ENCODE measurements around the gene ZBTB32.

DNA sequence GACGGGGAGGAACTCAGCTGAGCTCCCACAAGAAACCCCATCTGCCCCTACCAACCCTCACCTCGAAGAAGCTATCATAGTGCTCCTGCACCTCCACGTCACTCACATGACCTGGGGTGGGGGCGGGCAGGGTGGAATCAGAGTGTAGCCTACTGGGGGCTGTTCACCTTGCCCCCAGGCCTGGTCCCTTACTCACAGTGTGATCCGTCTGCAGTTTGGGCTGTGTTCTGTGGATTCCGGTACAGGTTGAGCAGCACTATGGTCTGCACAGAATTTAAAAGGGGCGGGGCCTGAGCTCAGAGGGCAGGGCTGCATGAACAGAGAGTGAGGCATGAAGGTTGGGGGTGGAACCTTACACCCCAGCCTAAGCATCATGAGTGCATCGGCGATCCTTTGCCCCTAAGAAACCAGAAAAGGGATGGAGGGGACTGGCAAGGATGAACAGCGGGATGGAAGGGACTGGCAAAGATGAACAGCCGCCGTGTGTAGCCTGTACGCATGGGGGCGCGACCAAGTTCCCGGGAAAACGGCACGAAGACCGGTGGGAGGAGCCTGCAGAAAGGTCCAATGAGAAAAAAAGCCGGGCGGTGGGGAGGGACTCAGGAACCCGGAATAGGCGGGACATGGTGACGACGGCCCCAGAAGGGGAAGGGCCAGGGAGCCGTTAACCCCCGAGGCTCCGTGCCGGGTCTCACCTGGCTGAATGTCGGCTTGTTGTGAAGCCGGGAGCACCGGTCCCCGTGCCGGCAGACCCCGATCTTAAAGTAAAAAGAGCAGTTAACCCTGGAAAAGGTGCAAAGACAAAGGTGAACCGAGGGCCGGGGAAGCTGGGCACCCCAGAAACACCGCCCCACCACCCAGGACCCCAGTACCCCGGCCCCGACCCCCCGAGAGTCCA lies 40.3 kb downstream of the ZBTB32 start:
- TF ChIP-seq EZH2 (IDR thresholded peaks at IDR 0.05; ENCODE audit: low read depth, unreplicated experiment) (no peak), NANOG (IDR thresholded peaks at IDR 0.05; ENCODE audit: borderline replicate concordance) (no peak), EZH2phosphoT487 (IDR thresholded peaks at IDR 0.05; ENCODE audit: unreplicated experiment) (no peak), CTCF (conservative IDR thresholded peaks at IDR 0.05; ENCODE audit: low read depth in 2 of 2) (peak; percentile 43), REST (IDR thresholded peaks at IDR 0.05; ENCODE audit: unreplicated experiment) (no peak), CREB1 (CRISPR knock-in tag; IDR thresholded peaks at IDR 0.05; ENCODE audit: low read depth) (peak; percentile 73), POLR2AphosphoS5 (IDR thresholded peaks at IDR 0.05; ENCODE audit: low read depth) (peak; percentile 33; the same call in 1 of the 2 replicates)
